HUES64 (cell line): ENCODE data around the gene CEP170.
A peak's percentile ranks its signal among the peaks of the same experiment; 100 is the strongest.
"Not testable (repeated sequence)": the region's sequence is repeated elsewhere in the genome, so short reads cannot be mapped to it uniquely, and the experiment has no call there.

ENCODE experiments used
- H3K27ac ChIP-seq: 2 replicates; pipeline ENCODE4 v1.7.0; 2013; ENCODE audit warnings: low read depth, low read length, inconsistent platforms
- H3K27me3 ChIP-seq: 2 replicates; pipeline ENCODE4 v1.6.1; 2013; ENCODE audit warnings: mild to moderate bottlenecking, low read length; ENCODE audit not compliant: insufficient read depth
- H3K36me3 ChIP-seq: 2 replicates; pipeline ENCODE4 v1.6.1; 2013; ENCODE audit warnings: mild to moderate bottlenecking, low read length; ENCODE audit not compliant: insufficient read depth
- H3K4me1 ChIP-seq: 2 replicates; pipeline ENCODE4 v1.6.1; 2013; ENCODE audit warnings: mild to moderate bottlenecking, low read length, moderate library complexity; ENCODE audit not compliant: insufficient read depth
- H3K4me3 ChIP-seq: 2 replicates; pipeline ENCODE4 v1.5.1; 2013; ENCODE audit warnings: mild to moderate bottlenecking, low read length, moderate library complexity
- H3K9ac ChIP-seq: 2 replicates; pipeline ENCODE4 v1.6.1; 2013; ENCODE audit warnings: mild to moderate bottlenecking, low read depth, low read length
- H3K9me3 ChIP-seq: 2 replicates; pipeline ENCODE4 v1.6.1; 2013; ENCODE audit warnings: low read depth, low read length; ENCODE audit not compliant: insufficient read depth
- WGBS: fragments of 150-250, 120-280 bp; methylation state at CpG from one replicate; pipeline ENCODE4 v1.1.7; 2013; ENCODE audit warnings: missing lambda C conversion rate; 5-methylcytosine and 5-hydroxymethylcytosine counted together

The CEP170 gene

GRCh38 chr1:243229526-243229925 lies 25.6 kb downstream of the CEP170 start:
- H3K36me3 ChIP-seq, result peaks cover 26% of the 10 kb centered on the region
- WGBS, result no CpG with 5 or more reads among the region's 1 CpG
- no peaks in the 10 kb centered on the region for H3K27me3 ChIP-seq
- H3K9me3 ChIP-seq, result peaks cover 26% of the 10 kb centered on the region
- no peak overlapping the region for H3K27ac ChIP-seq
- no peak overlapping the region for H3K4me3 ChIP-seq
- no peaks in the 10 kb centered on the region for H3K4me1 ChIP-seq
- no peak overlapping the region for H3K9ac ChIP-seq

GRCh38 chr1:243227622-243228021 lies 27.5 kb downstream of the CEP170 start:
- WGBS, result 91% methylated on average over 2 of the region's 2 CpGs
- Histone ChIP-seq H3K36me3 (peaks cover 44% of the 10 kb centered on the region), H3K4me3 (no peak overlapping the region), H3K4me1 (no peaks in the 10 kb centered on the region), H3K9me3 (peaks cover 26% of the 10 kb centered on the region), H3K27ac (no peak overlapping the region), H3K27me3 (no peaks in the 10 kb centered on the region), H3K9ac (no peak overlapping the region)

DNA sequence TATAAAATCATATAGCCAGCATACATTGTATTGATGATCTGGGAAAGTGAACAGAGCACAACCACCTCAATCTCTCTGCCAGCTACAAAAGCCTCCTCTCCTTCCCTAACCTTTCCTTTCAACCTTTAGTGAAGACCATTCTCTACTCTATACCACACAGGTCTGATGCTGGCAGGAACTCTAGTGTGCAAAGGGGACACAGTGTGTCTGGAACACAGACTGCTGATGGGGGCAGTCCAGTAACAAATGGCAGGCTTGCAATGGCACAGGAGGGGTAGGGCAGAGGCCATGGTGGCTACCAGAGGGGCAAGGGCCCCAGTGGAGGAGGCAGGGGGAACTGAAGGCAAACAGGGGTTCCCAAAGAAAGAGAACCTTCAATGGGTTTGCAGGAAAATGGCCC lies 37.0 kb downstream of the CEP170 start:
- Histone ChIP-seq H3K9ac (no peak overlapping the region), H3K27ac (no peak overlapping the region), H3K9me3 (no peaks in the 10 kb centered on the region), H3K27me3 (no peaks in the 10 kb centered on the region), H3K36me3 (peaks cover 67% of the 10 kb centered on the region), H3K4me1 (no peaks in the 10 kb centered on the region; the same call in 1 of the 2 replicates), H3K4me3 (no peak overlapping the region)

DNA sequence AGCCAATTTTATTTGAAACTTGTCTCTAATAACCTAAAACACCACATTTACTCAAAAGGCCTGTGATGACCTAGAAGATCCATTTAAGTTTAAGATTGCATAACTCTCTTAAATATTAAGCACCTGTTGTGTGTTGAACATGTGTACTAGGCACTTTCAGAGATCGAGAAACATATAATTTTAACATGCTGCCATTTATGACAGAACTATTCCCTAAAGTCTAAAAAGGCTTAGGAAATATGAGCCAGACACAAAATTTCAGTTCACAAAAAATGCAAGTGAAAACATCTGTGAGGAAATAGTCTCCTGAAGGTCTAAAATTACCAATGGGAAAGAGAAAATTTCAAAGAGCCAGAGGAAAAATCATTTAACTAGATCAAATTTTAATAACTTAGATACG lies 37.7 kb downstream of the CEP170 start:
- no peaks in the 10 kb centered on the region for H3K9me3 ChIP-seq
- no peak overlapping the region for H3K4me3 ChIP-seq
- H3K27me3 ChIP-seq, result no peaks in the 10 kb centered on the region
- H3K36me3 ChIP-seq, result peaks cover 60% of the 10 kb centered on the region
- WGBS, result 100% methylated on average over 2 of the region's 2 CpGs
- H3K9ac ChIP-seq, result no peak overlapping the region
- H3K4me1 ChIP-seq, result no peaks in the 10 kb centered on the region; the same call in 1 of the 2 replicates
- no peak overlapping the region for H3K27ac ChIP-seq

DNA sequence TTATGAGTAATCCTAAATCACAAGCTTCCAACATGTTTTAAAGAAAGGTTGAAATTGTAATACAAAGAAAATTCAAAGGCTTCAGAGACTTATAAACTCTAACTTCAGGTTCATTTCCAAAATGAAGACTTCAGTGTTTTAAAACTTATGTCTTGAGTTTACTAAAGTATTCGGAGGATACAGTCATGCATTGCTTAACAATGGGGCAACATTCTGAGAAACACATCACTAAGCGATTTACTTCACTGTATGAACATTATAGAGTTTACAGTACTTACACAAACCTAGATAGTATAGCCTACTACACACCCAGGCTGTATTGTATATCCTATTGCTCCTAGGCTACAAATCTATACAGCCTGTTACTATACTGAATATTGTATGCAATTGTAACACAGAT lies 38.3 kb downstream of the CEP170 start:
- H3K27ac ChIP-seq, result no peak overlapping the region
- 100% methylated on average over 2 of the region's 2 CpGs for WGBS
- peaks cover 57% of the 10 kb centered on the region for H3K36me3 ChIP-seq

GRCh38 chr1:243215276-243215875 lies 39.7 kb downstream of the CEP170 start:
- H3K4me1 ChIP-seq, H3K27me3 ChIP-seq, H3K9ac ChIP-seq, H3K27ac ChIP-seq, H3K4me3 ChIP-seq, H3K9me3 ChIP-seq: not testable (repeated sequence)
- 78% methylated on average over 12 of the region's 12 CpGs for WGBS
- peaks cover 47% of the 10 kb centered on the region for H3K36me3 ChIP-seq

More for the DNA sequence above, 38.3 kb downstream of the CEP170 start:
- Histone ChIP-seq H3K27me3 (no peaks in the 10 kb centered on the region), H3K9ac (no peak overlapping the region), H3K4me1 (no peaks in the 10 kb centered on the region; the same call in 1 of the 2 replicates), H3K4me3 (no peak overlapping the region), H3K9me3 (no peaks in the 10 kb centered on the region)

DNA sequence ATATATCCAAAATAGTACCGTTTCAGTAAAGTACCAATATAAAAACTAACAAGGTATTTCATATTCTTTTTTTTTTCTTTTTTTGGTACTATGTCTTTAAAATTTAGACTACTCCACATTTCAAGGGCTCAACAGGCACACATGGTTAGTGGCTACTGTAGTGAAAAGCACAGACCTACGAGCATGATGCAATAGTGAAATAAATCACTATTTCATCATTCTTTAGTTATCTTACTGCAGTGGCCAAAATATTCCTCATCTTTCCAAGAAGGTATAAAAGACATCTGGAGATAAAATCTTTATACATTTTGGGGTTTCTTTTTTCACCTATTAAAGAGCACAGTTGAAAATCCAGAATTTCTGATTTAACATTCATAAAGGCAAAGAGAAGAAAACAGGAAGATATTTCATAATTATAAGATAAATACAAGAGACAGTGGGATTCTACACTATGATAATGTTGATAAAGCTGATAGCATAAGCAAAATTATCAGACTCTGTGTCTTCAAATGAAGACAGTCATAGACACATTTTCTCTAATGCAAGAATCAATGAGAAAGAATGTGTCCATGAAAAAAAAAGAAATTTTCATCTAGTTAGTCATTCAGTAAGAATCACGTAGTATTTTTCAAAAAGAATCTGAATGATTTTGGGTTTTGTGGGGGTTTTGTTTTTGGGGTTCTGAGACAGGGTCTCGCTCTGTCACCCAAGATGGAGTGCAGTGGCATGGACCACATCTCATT lies 41.9 kb downstream of the CEP170 start:
- WGBS, result 92% methylated on average over 3 of the region's 4 CpGs
- Histone ChIP-seq H3K9me3 (no peaks in the 10 kb centered on the region), H3K36me3 (peaks cover 33% of the 10 kb centered on the region), H3K9ac (no peak overlapping the region), H3K4me3 (no peak overlapping the region), H3K27me3 (no peaks in the 10 kb centered on the region), H3K4me1 (no peaks in the 10 kb centered on the region; the same call in 1 of the 2 replicates), H3K27ac (0 out of 2 replicates have a peak overlapping the region, but pooled peaks have one; percentile 23)

GRCh38 chr1:243211984-243212383 lies 43.1 kb downstream of the CEP170 start:
- H3K9me3 ChIP-seq, H3K27me3 ChIP-seq, H3K4me1 ChIP-seq, H3K9ac ChIP-seq, H3K4me3 ChIP-seq, H3K27ac ChIP-seq: not testable (repeated sequence)
- H3K36me3 ChIP-seq, result peaks cover 28% of the 10 kb centered on the region; the same call in 1 of the 2 replicates
- 90% methylated on average over 1 of the region's 3 CpGs for WGBS

DNA sequence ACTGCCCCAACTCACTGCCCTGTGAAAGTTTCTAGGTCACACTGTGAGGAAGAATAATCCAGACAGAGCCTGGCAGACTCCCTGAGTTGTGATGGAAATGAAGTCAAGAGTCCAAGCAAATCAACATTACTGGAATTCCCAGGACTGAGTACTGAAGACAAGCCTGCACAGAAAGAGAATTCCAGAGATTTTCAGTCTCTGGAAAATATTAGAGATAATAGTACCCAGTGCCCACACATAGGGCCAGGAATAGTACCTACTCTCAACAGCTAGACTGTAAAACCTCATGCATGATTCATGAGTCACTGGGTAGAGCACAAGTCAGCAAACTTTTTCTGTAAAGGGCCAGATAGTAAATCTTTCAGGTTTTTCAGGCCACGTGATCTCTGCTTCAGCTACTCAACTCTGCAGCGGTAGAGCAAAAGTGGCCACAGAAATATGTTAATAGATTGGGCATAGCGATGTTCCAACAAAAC lies 50.0 kb downstream of the CEP170 start:
- H3K27ac ChIP-seq, result 0 out of 2 replicates have a peak overlapping the region, but pooled peaks have one; percentile 9

GRCh38 chr1:243204336-243204735 lies 50.7 kb downstream of the CEP170 start:
- H3K9ac ChIP-seq, H3K4me3 ChIP-seq, H3K9me3 ChIP-seq, H3K27ac ChIP-seq, H3K4me1 ChIP-seq, H3K27me3 ChIP-seq: not testable (repeated sequence)
- peaks cover 20% of the 10 kb centered on the region for H3K36me3 ChIP-seq
- no CpG with 5 or more reads among the region's 1 CpG for WGBS

More for the DNA sequence above, 50.0 kb downstream of the CEP170 start:
- not testable (repeated sequence) for H3K27me3 ChIP-seq, H3K9ac ChIP-seq, H3K4me1 ChIP-seq, H3K9me3 ChIP-seq, H3K4me3 ChIP-seq
- 79% methylated on average over 3 of the region's 3 CpGs for WGBS
- peaks cover 21% of the 10 kb centered on the region for H3K36me3 ChIP-seq

- not testable (repeated sequence) for H3K27ac ChIP-seq, H3K4me1 ChIP-seq, H3K9me3 ChIP-seq, H3K27me3 ChIP-seq, H3K9ac ChIP-seq, H3K4me3 ChIP-seq
- peaks cover 27% of the 10 kb centered on the region for H3K36me3 ChIP-seq
- WGBS, result no CpG with 5 or more reads among the region's 4 CpGs
Observed at GRCh38 chr1:243203196-243203595, 51.9 kb downstream of the CEP170 start.
